Vagina (tissue), 2 donors: Measurements from ENCODE around the gene GEMIN8.

Experiments used
- POLR2A ChIP-seq, 2 donors: fragments of 450-650 bp; IDR thresholded peaks; one replicate each; pipeline ENCODE4 v1.6.1; 2017; ENCODE audit warnings: antibody characterized with exemption in 2 of 2, mild to moderate bottlenecking in 2 of 2, moderate library complexity in 2 of 2
- TF ChIP-seq, protein P1 (sequence below), 3 experiments: fragments of 450-650 bp in 2 of 3; fragments of 200-600 bp in 1 of 3; sonication (generic) in 1 of 3; IDR thresholded peaks; one replicate each; pipeline ENCODE4 v1.5.1; 2017 to 2019; ENCODE audit warnings: antibody characterized with exemption in 3 of 3, mild to moderate bottlenecking in 2 of 3, moderate library complexity in 2 of 3

- TF ChIP-seq, protein P1, sequence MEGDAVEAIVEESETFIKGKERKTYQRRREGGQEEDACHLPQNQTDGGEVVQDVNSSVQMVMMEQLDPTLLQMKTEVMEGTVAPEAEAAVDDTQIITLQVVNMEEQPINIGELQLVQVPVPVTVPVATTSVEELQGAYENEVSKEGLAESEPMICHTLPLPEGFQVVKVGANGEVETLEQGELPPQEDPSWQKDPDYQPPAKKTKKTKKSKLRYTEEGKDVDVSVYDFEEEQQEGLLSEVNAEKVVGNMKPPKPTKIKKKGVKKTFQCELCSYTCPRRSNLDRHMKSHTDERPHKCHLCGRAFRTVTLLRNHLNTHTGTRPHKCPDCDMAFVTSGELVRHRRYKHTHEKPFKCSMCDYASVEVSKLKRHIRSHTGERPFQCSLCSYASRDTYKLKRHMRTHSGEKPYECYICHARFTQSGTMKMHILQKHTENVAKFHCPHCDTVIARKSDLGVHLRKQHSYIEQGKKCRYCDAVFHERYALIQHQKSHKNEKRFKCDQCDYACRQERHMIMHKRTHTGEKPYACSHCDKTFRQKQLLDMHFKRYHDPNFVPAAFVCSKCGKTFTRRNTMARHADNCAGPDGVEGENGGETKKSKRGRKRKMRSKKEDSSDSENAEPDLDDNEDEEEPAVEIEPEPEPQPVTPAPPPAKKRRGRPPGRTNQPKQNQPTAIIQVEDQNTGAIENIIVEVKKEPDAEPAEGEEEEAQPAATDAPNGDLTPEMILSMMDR (IDR thresholded peaks at IDR 0.05), result no peak
- no peak for TF ChIP-seq POLR2A (IDR thresholded peaks at IDR 0.05)
Observed at GRCh38 chrX:14028473-14028872, 1.2 kb downstream of the GEMIN8 start.
